GM12878 (cell line): ENCODE data around the gene CAPN2. TPM values are rescaled to one million over a fixed set of nuclear protein-coding genes. Genes with fewer than 3 reads are reported as not detected.

Experiments used
- ATAC-seq: fragments of 200-7000 bp; cut with Tn5 transposase; 3 replicates; pipeline ENCODE4 v1.9.1; 2020; ENCODE audit warnings: mild to moderate bottlenecking, moderate library complexity
- BruUV-seq: library from RNA; stranded (reverse); fragments of 400-500 nt; replicated peaks from 2 replicates; lab custom pipeline; 2021; lab: Mats Ljungman, UMichigan
- CTCF ChIA-PET: fragments of 300-600 bp; sonication (Branson Sonifier 250); formaldehyde crosslinking; extraction: SDS; loops from one replicate; lab custom pipeline; 2021; ENCODE audit warnings: inconsistent platforms; lab: Yijun Ruan, JAX
- POLR2A ChIA-PET: fragments of 350-600 bp; formaldehyde crosslinking; extraction: SDS; loops from one replicate; lab custom pipeline; 2021; ENCODE audit warnings: inconsistent platforms; lab: Charles Lee
- RAD21 ChIA-PET: fragments of 300-600 bp; sonication (Branson Sonifier 250); formaldehyde crosslinking; loops from one replicate; lab custom pipeline; 2023; ENCODE audit warnings: antibody characterized with exemption; ENCODE audit not compliant: unreplicated experiment; lab: Charles Lee
- SMC1A ChIA-PET: fragments of 300-600 bp; sonication (Branson Sonifier 250); formaldehyde crosslinking; loops from one replicate; lab custom pipeline; 2023; ENCODE audit not compliant: unreplicated experiment, uncharacterized antibody; lab: Charles Lee
- DNase-seq: peaks from one replicate; pipeline ENCODE4 v3.0.0-alpha.2; 2011; ENCODE audit warnings: low read depth, low spot score
- FAIRE-seq: peaks from 3 replicates; lab custom pipeline; 2011; peaks lifted over from hg19 to GRCh38; lab: Jason Lieb, UNC
- H2AFZ ChIP-seq: 2 replicates; pipeline ENCODE4 v1.6.0; 2011; ENCODE audit warnings: low read depth, low read length, control low read depth; ENCODE audit not compliant: control insufficient read depth
- H3K27ac ChIP-seq: 2 replicates; pipeline ENCODE4 v1.5.1; 2011; ENCODE audit warnings: control low read depth; ENCODE audit not compliant: control insufficient read depth, insufficient read depth
- H3K27me3 ChIP-seq, 2 experiments: replicated peaks in 1 of 2; 2 replicates each; pipeline versions ENCODE4 v1.6.0 to v1.6.1; 2011; ENCODE audit warnings: low read length in 1 of 2; ENCODE audit not compliant: control insufficient read depth in 2 of 2, insufficient read depth in 2 of 2
- H3K36me3 ChIP-seq, 2 experiments: 2 replicates each; pipeline ENCODE4 v1.5.1; 2011; ENCODE audit warnings: low read length in 1 of 2; ENCODE audit not compliant: control insufficient read depth in 2 of 2, insufficient read depth in 2 of 2
- H3K4me1 ChIP-seq: 2 replicates; pipeline ENCODE4 v1.6.1; 2011; ENCODE audit warnings: mild to moderate bottlenecking, low read length, moderate library complexity, mixed read lengths; ENCODE audit not compliant: control insufficient read depth, insufficient read depth
- H3K4me2 ChIP-seq: 2 replicates; pipeline ENCODE4 v1.6.0; 2011; ENCODE audit warnings: control low read depth; ENCODE audit not compliant: control insufficient read depth, insufficient read depth
- H3K4me3 ChIP-seq: fragments of 200-600 bp; sonication (generic); 2 replicates; pipeline ENCODE4 v1.5.1; 2016
- H3K79me2 ChIP-seq: 2 replicates; pipeline ENCODE4 v1.6.0; 2011; ENCODE audit warnings: low read length; ENCODE audit not compliant: control insufficient read depth, insufficient read depth
- H3K9ac ChIP-seq: 2 replicates; pipeline ENCODE4 v1.8.0; 2011; ENCODE audit warnings: low read length, control low read depth, mixed read lengths; ENCODE audit not compliant: control insufficient read depth, insufficient read depth
- H3K9me3 ChIP-seq: replicated peaks from 3 replicates; pipeline ENCODE4 v1.5.1; 2011; ENCODE audit warnings: mild to moderate bottlenecking, low read length; ENCODE audit not compliant: control insufficient read depth, insufficient read depth
- H4K20me1 ChIP-seq: 2 replicates; pipeline ENCODE4 v1.6.0; 2011; ENCODE audit not compliant: control insufficient read depth, insufficient read depth
- BMI1 ChIP-seq: fragments of 450-650 bp; IDR thresholded peaks from 2 replicates; pipeline ENCODE4 v1.6.1; 2016; ENCODE audit warnings: mild to moderate bottlenecking, moderate library complexity, borderline replicate concordance
- CHD1 ChIP-seq: IDR thresholded peaks from 2 replicates; pipeline ENCODE4 v1.6.1; 2012; ENCODE audit warnings: low read depth, low read length, improper control_type of control experiment
- EED ChIP-seq: sonication (generic); IDR thresholded peaks from 2 replicates; pipeline ENCODE4 v1.6.1; 2016; ENCODE audit warnings: antibody characterized with exemption, low read depth
- ELK1 ChIP-seq: IDR thresholded peaks from 2 replicates; pipeline ENCODE4 v1.6.1; 2012; ENCODE audit warnings: low read depth, low read length, improper control_type of control experiment
- FOXK2 ChIP-seq: fragments of 450-650 bp; IDR thresholded peaks from 2 replicates; pipeline ENCODE4 v1.6.1; 2017; ENCODE audit warnings: mild to moderate bottlenecking, moderate library complexity
- FOXM1 ChIP-seq: IDR thresholded peaks from 2 replicates; pipeline ENCODE4 v1.6.1; 2012; ENCODE audit warnings: low read depth, mild to moderate bottlenecking, inconsistent platforms, low read length, moderate library complexity
- PAX5 ChIP-seq: IDR thresholded peaks from 2 replicates; pipeline ENCODE4 v1.6.1; 2011; ENCODE audit warnings: low read depth, low read length, borderline replicate concordance
- PBX3 ChIP-seq: IDR thresholded peaks from 2 replicates; pipeline ENCODE4 v1.6.1; 2011; ENCODE audit warnings: mild to moderate bottlenecking, low read depth, low read length, moderate library complexity; ENCODE audit not compliant: insufficient replicate concordance
- POLR2AphosphoS5 ChIP-seq: IDR thresholded peaks from 2 replicates; pipeline ENCODE4 v1.6.1; 2011; ENCODE audit warnings: mild to moderate bottlenecking, low read length, inconsistent platforms
- RELB ChIP-seq: fragments of 450-650 bp; IDR thresholded peaks from 2 replicates; pipeline ENCODE4 v1.6.1; 2017; ENCODE audit warnings: low read depth, mild to moderate bottlenecking, moderate library complexity
- SMAD5 ChIP-seq: IDR thresholded peaks from 2 replicates; pipeline ENCODE4 v1.6.1; 2016; ENCODE audit warnings: antibody characterized with exemption, low read depth
- TCF3 ChIP-seq: IDR thresholded peaks from 2 replicates; pipeline ENCODE4 v1.6.1; 2012; ENCODE audit warnings: low read depth, mild to moderate bottlenecking, low read length, borderline replicate concordance; ENCODE audit not compliant: insufficient read depth
- TCF7 ChIP-seq: IDR thresholded peaks from 2 replicates; pipeline ENCODE4 v1.6.1; 2014; ENCODE audit warnings: antibody characterized with exemption, borderline replicate concordance
- USF1 ChIP-seq: IDR thresholded peaks from 2 replicates; pipeline ENCODE4 v1.6.1; 2011; ENCODE audit warnings: borderline replicate concordance, low read depth, mild to moderate bottlenecking, moderate library complexity, mixed read lengths, low read length; ENCODE audit not compliant: insufficient read depth; ENCODE audit errors: extremely low read length
- ZNF384 ChIP-seq: IDR thresholded peaks from 2 replicates; pipeline ENCODE4 v1.6.1; 2012; ENCODE audit warnings: low read depth, mild to moderate bottlenecking, low read length, improper control_type of control experiment, borderline replicate concordance
- ZZZ3 ChIP-seq: IDR thresholded peaks from 2 replicates; pipeline ENCODE4 v1.6.1; 2011; ENCODE audit warnings: low read depth; ENCODE audit not compliant: control insufficient read depth, insufficient read length
- WGBS: methylation state at CpG from one replicate; pipeline ENCODE4 v1.1.6; 2016; ENCODE audit warnings: low lambda C conversion rate; ENCODE audit not compliant: insufficient replicate concordance, insufficient coverage; ENCODE audit errors: missing lambda C conversion rate; 5-methylcytosine and 5-hydroxymethylcytosine counted together
- in situ Hi-C: fragments of 300-500 bp; cut with MboI; formaldehyde crosslinking; loops from 9 replicates; pipeline ENCODE4 v1.14.3; 2018; ENCODE audit warnings: mixed read lengths
- intact Hi-C: fragments of 100-400 bp; cut with micrococcal nuclease; formaldehyde crosslinking; loops from one replicate; pipeline ENCODE4 v1.14.2; 2022; ENCODE audit not compliant: unreplicated experiment
- polyA plus RNA-seq, 11 experiments: library from polyadenylated mRNA; depleted of rRNA in 4 of 11; unstranded in 6 of 11; stranded (reverse) in 5 of 11; fragments of >200 nt; fragmentation: Nextera tagmentation in 4 of 11; fragmentation: Illumina TruSeq in 1 of 11; extraction: Ambion mirVana in 4 of 11; extraction: Trizol in 1 of 11; gene quantifications; 1 replicate in 1 of 11; 2 replicates in 10 of 11; pipeline versions ENCODE4 v1.2.1 to v1.2.3, GENCODE V29; 2011 to 2016; ENCODE audit warnings: inconsistent platforms in 2 of 11, missing spikeins in 2 of 11, low read depth in 1 of 11
- total RNA-seq, 4 experiments: library from RNA; depleted of rRNA in 3 of 4; stranded (reverse); fragments of >200 nt in 3 of 4; fragmentation: Illumina TruSeq in 1 of 4; extraction: Trizol in 1 of 4; gene quantifications; 2 replicates each; pipeline versions ENCODE4 v1.2.1 to v1.2.3, GENCODE V29; 2013 to 2021

CAPN2 gene
- total and polyA plus RNA-seq, 10 of the 15 experiments (the other 5 are each of a cell fraction or from before 2014, with no cell fraction given): 6.0 to 21.4 (median 16.6) TPM

- DNase-seq (no peak), ATAC-seq (no peak), FAIRE-seq (no peak)
- Histone ChIP-seq H3K27ac (0 out of 2 replicates have a peak overlapping the region, but pooled peaks have one; percentile 64), H3K4me3 (no peak overlapping the region), H4K20me1 (no peaks in the 10 kb centered on the region), H3K36me3 (no peaks in the 10 kb centered on the region), H3K9me3 (no peaks in the 10 kb centered on the region), H3K27me3 (no peaks in the 10 kb centered on the region), H2AFZ (no peak overlapping the region), H3K79me2 (no peaks in the 10 kb centered on the region), H3K9ac (no peak overlapping the region), H3K4me1 (peaks cover 21% of the 10 kb centered on the region), H3K4me2 (no peak overlapping the region)
- WGBS: 98% methylated on average over 4 of the region's 4 CpGs
- no peak for TF ChIP-seq TCF7
- TF ChIP-seq PAX5: no peak
- no peak for TF ChIP-seq ZZZ3
- TF ChIP-seq FOXM1: no peak
- TF ChIP-seq FOXK2: no peak
- TF ChIP-seq SMAD5: no peak
- no peak for TF ChIP-seq BMI1
- no peak for TF ChIP-seq RELB
- TF ChIP-seq ELK1: no peak
- TF ChIP-seq TCF3: no peak
- TF ChIP-seq EED: no peak
- no peak for TF ChIP-seq CHD1
- no peak for TF ChIP-seq PBX3
- no peak for TF ChIP-seq ZNF384
- no peak for TF ChIP-seq USF1
- TF ChIP-seq POLR2AphosphoS5: no peak
- in situ Hi-C loops: no loop called here
- ChIA-PET SMC1A (interaction anchor here (0.8 to 1.7 kb wide), 7 partner anchors 9 to 115 kb away, joined by 3 to 5 read pairs (median 3); no protein-coding TSS in a partner anchor), RAD21 (interaction anchor here (1.1 to 1.7 kb wide), 3 partner anchors 22 to 171 kb away, joined by 3 to 6 read pairs (median 3); no protein-coding TSS in a partner anchor), CTCF (interaction anchor here (1.0 to 2.3 kb wide), 4 partner anchors 9 to 171 kb away, joined by 3 to 9 read pairs (median 4); no protein-coding TSS in a partner anchor), POLR2A (no interaction called here)
- no TSS peak for BruUV-seq
- intact Hi-C loops: no loop called here
Measured at GRCh38 chr1:223727541-223727940, 15.2 kb downstream of the CAPN2 start.
